GM21515 (cell line): ENCODE measurements around the gene GSN.

Experiments used
- ATAC-seq: cut with Tn5 transposase; IDR thresholded peaks from one replicate; pipeline ENCODE4 v1.9.1; 2021; ENCODE audit not compliant: unreplicated experiment

GSN gene

GRCh38 chr9:121242959-121243346 is 25.0 kb upstream of the GSN start:
- no peak for ATAC-seq

GRCh38 chr9:121246821-121247561 is 21.0 kb upstream of the GSN start:
- ATAC-seq, result no peak

- ATAC-seq, result no peak
Measured at GRCh38 chr9:121249563-121249962, 18.4 kb upstream of the GSN start.

- ATAC-seq, result no peak
Measured at GRCh38 chr9:121252104-121252851, 15.7 kb upstream of the GSN start.

GRCh38 chr9:121253162-121253561 is 14.8 kb upstream of the GSN start:
- ATAC-seq, result no peak

- no peak for ATAC-seq
Measured at GRCh38 chr9:121253821-121254501, 14.0 kb upstream of the GSN start.

- no peak for ATAC-seq
Measured at GRCh38 chr9:121259498-121259897, 8.5 kb upstream of the GSN start.

- no peak for ATAC-seq
Measured at GRCh38 chr9:121259935-121260334, 8.0 kb upstream of the GSN start.

GRCh38 chr9:121260457-121261106 is 7.4 kb upstream of the GSN start:
- ATAC-seq, result no peak

GRCh38 chr9:121261107-121261460 is 6.9 kb upstream of the GSN start:
- no peak for ATAC-seq

GRCh38 chr9:121261755-121262154 is 6.2 kb upstream of the GSN start:
- no peak for ATAC-seq

GRCh38 chr9:121262423-121262822 is 5.5 kb upstream of the GSN start:
- ATAC-seq, result no peak

- no peak for ATAC-seq
Measured at GRCh38 chr9:121262953-121263352, 5.0 kb upstream of the GSN start.

GRCh38 chr9:121266356-121266755 is 1.6 kb upstream of the GSN start:
- no peak for ATAC-seq

- no peak for ATAC-seq
Measured at GRCh38 chr9:121266906-121267650, 884 bp upstream of the GSN start.

- ATAC-seq, result peak; percentile 27
Measured at GRCh38 chr9:121268598-121268850, 562 bp downstream of the GSN start.

GRCh38 chr9:121268851-121269641 is 1.1 kb downstream of the GSN start:
- ATAC-seq, result no peak

- no peak for ATAC-seq
Measured at GRCh38 chr9:121269642-121270254, 1.8 kb downstream of the GSN start.

- no peak for ATAC-seq
Measured at GRCh38 chr9:121271368-121272341, 3.7 kb downstream of the GSN start.
